Measurements from ENCODE around the gene KLHL26.

KLHL26 gene

GRCh38 chr19:18676692-18677091 is 39.9 kb downstream of the KLHL26 start:
- TF ChIP-seq PRDM2 (tag by site-specific recombination; IDR thresholded peaks at IDR 0.05; ENCODE audit: borderline replicate concordance) (no peak), ZNF658 (tag by site-specific recombination; IDR thresholded peaks at IDR 0.05) (no peak), ZNF146 (tag by site-specific recombination; IDR thresholded peaks at IDR 0.05) (no peak), ZNF596 (tag by site-specific recombination; IDR thresholded peaks at IDR 0.05) (no peak), ZNF138 (tag by site-specific recombination; IDR thresholded peaks at IDR 0.05; ENCODE audit: borderline replicate concordance) (no peak), ZNF10 (tag by site-specific recombination; IDR thresholded peaks at IDR 0.05) (peak; percentile 79), ZNF768 (tag by site-specific recombination; IDR thresholded peaks at IDR 0.05) (peak; percentile 88; the same call in 1 of the 2 replicates), ZFP69B (tag by site-specific recombination; IDR thresholded peaks at IDR 0.05) (no peak), ZNF704 (tag by site-specific recombination; IDR thresholded peaks at IDR 0.05) (no peak)
- Histone ChIP-seq H3K4me3 (ENCODE audit: low read depth, low read length) (no peak overlapping the region), H3K4me1 (ENCODE audit: control insufficient read depth, insufficient read depth, low read length) (no peaks in the 10 kb centered on the region), H3K27ac (ENCODE audit: extremely low read depth, low read depth, low read length) (no peak overlapping the region), H3K9me3 (ENCODE audit: control insufficient read depth, insufficient read depth, low read depth, low read length) (no peaks in the 10 kb centered on the region), H3K36me3 (ENCODE audit: control insufficient read depth in 2 of 2, insufficient read depth in 1 of 2, low read length in 2 of 2) (peaks cover 0 to under 1% of the 10 kb centered on the region in 2 experiments; a peak in 1 of 3 replicates)
- POLR2A ChIA-PET = interaction anchor here (0.6 to 1.5 kb wide), 2 partner anchors 62 to 105 kb away, joined by 3 read pairs; partner anchors contain the start of gene UBA52
- CTCF ChIA-PET = interaction anchor here (0.7 to 2.4 kb wide), 7 partner anchors 34 to 207 kb away, joined by 3 to 14 read pairs (median 7); partner anchors contain the start of gene REX1BD

DNA sequence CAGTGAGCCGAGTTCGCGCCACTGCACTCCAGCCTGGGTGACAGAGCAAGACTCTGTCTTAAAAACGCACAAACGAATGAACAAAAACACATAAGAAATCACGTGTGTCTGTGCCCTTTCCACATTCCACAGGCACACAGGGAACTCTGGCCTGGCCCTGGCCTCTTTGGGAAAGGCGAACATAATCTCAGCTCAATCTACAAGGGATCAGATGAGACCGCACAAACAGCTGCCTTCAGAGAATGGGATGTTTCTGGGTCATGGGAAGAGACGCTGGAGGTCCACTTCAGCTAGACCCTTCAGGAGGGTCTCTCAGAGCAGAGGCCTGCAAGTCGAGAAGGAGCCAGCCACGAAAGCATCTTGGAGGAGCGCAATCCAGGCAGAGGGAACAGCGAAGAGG is 40.3 kb downstream of the KLHL26 start:
- Histone ChIP-seq H3K36me3 (ENCODE audit: control insufficient read depth in 2 of 2, insufficient read depth in 1 of 2, low read length in 2 of 2) (no peaks in the 10 kb centered on the region), H3K27ac (ENCODE audit: extremely low read depth, low read depth, low read length) (no peak overlapping the region)
- CTCF ChIA-PET = interaction anchor here (0.6 to 2.4 kb wide), 8 partner anchors 72 to 207 kb away, joined by 4 to 14 read pairs (median 7); partner anchors contain the start of gene REX1BD

More for the DNA sequence above, 40.3 kb downstream of the KLHL26 start:
- POLR2A ChIA-PET = interaction anchor here (1.5 kb wide), 1 partner anchor 106 kb away, joined by 3 read pairs; the partner anchor contains the start of gene UBA52
- no peak for TF ChIP-seq GLI2 (tag by site-specific recombination; IDR thresholded peaks at IDR 0.05; ENCODE audit: borderline replicate concordance, low read depth)
- TF ChIP-seq ZNF239 (tag by site-specific recombination; IDR thresholded peaks at IDR 0.05) = no peak
- no peak for TF ChIP-seq PRDM1 (tag by site-specific recombination; IDR thresholded peaks at IDR 0.05)
- TF ChIP-seq HOXD13 (CRISPR knock-in tag; IDR thresholded peaks at IDR 0.05; ENCODE audit: borderline replicate concordance) = no peak
- no peak for TF ChIP-seq ZBTB11 (tag by site-specific recombination; conservative IDR thresholded peaks at IDR 0.05; ENCODE audit: low read depth)
- TF ChIP-seq ZNF585B (tag by site-specific recombination; IDR thresholded peaks at IDR 0.05) = no peak
- no peak for TF ChIP-seq ZNF404 (tag by site-specific recombination; IDR thresholded peaks at IDR 0.05)
- TF ChIP-seq YY2 (tag by site-specific recombination; IDR thresholded peaks at IDR 0.05) = no peak
- TF ChIP-seq, protein P1, sequence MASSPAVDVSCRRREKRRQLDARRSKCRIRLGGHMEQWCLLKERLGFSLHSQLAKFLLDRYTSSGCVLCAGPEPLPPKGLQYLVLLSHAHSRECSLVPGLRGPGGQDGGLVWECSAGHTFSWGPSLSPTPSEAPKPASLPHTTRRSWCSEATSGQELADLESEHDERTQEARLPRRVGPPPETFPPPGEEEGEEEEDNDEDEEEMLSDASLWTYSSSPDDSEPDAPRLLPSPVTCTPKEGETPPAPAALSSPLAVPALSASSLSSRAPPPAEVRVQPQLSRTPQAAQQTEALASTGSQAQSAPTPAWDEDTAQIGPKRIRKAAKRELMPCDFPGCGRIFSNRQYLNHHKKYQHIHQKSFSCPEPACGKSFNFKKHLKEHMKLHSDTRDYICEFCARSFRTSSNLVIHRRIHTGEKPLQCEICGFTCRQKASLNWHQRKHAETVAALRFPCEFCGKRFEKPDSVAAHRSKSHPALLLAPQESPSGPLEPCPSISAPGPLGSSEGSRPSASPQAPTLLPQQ (tag by site-specific recombination; IDR thresholded peaks at IDR 0.05) = no peak
- no peaks in the 10 kb centered on the region for H3K4me1 ChIP-seq (ENCODE audit: control insufficient read depth, insufficient read depth, low read length)
- no peaks in the 10 kb centered on the region for H3K9me3 ChIP-seq (ENCODE audit: control insufficient read depth, insufficient read depth, low read depth, low read length)
- no peak overlapping the region for H3K4me3 ChIP-seq (ENCODE audit: low read depth, low read length)

Data from HEK293 (cell line).